HFF-Myc (cell line): ENCODE measurements around the gene ICOS.
"Not testable (repeated sequence)": the region's sequence is repeated elsewhere in the genome, so short reads cannot be mapped to it uniquely, and the experiment has no call there.

Source experiments
- DNase-seq: peaks from one replicate; pipeline ENCODE4 v3.0.0-alpha.2; 2011; ENCODE audit warnings: low read depth; ENCODE audit errors: extremely low read depth
- H3K4me3 ChIP-seq: replicated peaks from 2 replicates; pipeline ENCODE4 v1.5.1; 2011; ENCODE audit warnings: low read depth, mild to moderate bottlenecking, control low read depth, low read length
- CTCF ChIP-seq: IDR thresholded peaks from 2 replicates; pipeline ENCODE4 v1.5.1; 2012; ENCODE audit warnings: mild to moderate bottlenecking, low read depth, low read length, control low read depth; ENCODE audit errors: missing control alignments

The ICOS gene

GRCh38 chr2:203960811-203961210 is 24.2 kb downstream of the ICOS start:
- no peak for DNase-seq
- H3K4me3 ChIP-seq: no peak overlapping the region
- no peak for TF ChIP-seq CTCF

GRCh38 chr2:203965190-203965589 is 28.6 kb downstream of the ICOS start:
- not testable (repeated sequence) for H3K4me3 ChIP-seq, DNase-seq

- no peak for DNase-seq
- no peak for TF ChIP-seq CTCF
- H3K4me3 ChIP-seq: no peak overlapping the region
These were observed 34.7 kb downstream of the ICOS start for GRCh38 chr2:203971251-203971650.

GRCh38 chr2:203972066-203972465 is 35.5 kb downstream of the ICOS start:
- H3K4me3 ChIP-seq: no peak overlapping the region
- no peak for DNase-seq
- no peak for TF ChIP-seq CTCF

- no peak for DNase-seq
- no peak overlapping the region for H3K4me3 ChIP-seq
- TF ChIP-seq CTCF: no peak
These were observed 36.4 kb downstream of the ICOS start for GRCh38 chr2:203973000-203973399.

GRCh38 chr2:203973676-203974075 is 37.1 kb downstream of the ICOS start:
- no peak for TF ChIP-seq CTCF
- no peak overlapping the region for H3K4me3 ChIP-seq
- no peak for DNase-seq

- no peak for DNase-seq
- no peak for TF ChIP-seq CTCF
- H3K4me3 ChIP-seq: no peak overlapping the region
These were observed 39.3 kb downstream of the ICOS start for GRCh38 chr2:203975912-203976311.
